ENCODE data around the gene HSPA12B. TPM values are rescaled to one million over a fixed set of nuclear protein-coding genes. Genes with fewer than 3 reads are reported as not detected.

HSPA12B gene
- total RNA-seq, 1 donor from 2014 or later: not detected

DNA sequence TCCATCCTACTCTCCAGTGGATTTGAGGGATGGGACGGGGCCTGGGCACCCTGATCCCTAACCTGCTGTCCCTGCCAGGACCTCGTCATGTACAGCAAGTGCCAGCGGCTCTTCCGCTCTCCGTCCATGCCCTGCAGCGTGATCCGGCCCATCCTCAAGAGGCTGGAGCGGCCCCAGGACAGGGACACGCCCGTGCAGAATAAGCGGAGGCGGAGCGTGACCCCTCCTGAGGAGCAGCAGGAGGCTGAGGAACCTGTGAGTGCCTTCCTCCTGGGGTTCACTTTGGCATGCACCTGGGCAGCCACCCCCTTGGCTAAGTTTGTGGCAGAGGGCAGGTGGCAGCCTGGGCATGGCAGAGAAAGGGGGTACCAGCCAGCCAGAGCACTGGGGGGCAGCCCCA is 69.4 kb downstream of the HSPA12B start:
- peaks cover 66% of the 10 kb centered on the region for H3K36me3 Mint-ChIP-seq (ENCODE audit: unreplicated experiment)
- TF ChIP-seq, protein P1, sequence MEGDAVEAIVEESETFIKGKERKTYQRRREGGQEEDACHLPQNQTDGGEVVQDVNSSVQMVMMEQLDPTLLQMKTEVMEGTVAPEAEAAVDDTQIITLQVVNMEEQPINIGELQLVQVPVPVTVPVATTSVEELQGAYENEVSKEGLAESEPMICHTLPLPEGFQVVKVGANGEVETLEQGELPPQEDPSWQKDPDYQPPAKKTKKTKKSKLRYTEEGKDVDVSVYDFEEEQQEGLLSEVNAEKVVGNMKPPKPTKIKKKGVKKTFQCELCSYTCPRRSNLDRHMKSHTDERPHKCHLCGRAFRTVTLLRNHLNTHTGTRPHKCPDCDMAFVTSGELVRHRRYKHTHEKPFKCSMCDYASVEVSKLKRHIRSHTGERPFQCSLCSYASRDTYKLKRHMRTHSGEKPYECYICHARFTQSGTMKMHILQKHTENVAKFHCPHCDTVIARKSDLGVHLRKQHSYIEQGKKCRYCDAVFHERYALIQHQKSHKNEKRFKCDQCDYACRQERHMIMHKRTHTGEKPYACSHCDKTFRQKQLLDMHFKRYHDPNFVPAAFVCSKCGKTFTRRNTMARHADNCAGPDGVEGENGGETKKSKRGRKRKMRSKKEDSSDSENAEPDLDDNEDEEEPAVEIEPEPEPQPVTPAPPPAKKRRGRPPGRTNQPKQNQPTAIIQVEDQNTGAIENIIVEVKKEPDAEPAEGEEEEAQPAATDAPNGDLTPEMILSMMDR (IDR thresholded peaks at IDR 0.05): no peak
- peak overlapping the region; percentile 83 for H3K27ac Mint-ChIP-seq (ENCODE audit: unreplicated experiment)
- no peaks in the 10 kb centered on the region for H3K9me3 Mint-ChIP-seq (ENCODE audit: unreplicated experiment)
- no peak overlapping the region for H3K4me3 Mint-ChIP-seq (ENCODE audit: unreplicated experiment)
- H3K27me3 Mint-ChIP-seq (ENCODE audit: unreplicated experiment): no peaks in the 10 kb centered on the region
- peaks cover 92% of the 10 kb centered on the region for H3K4me1 Mint-ChIP-seq (ENCODE audit: unreplicated experiment)
- DNase-seq (ENCODE audit: extremely low spot score, unreplicated experiment): no peak

Other genes with a start within 250 kb of the HSPA12B start
- gene GFRA4, start 69.3 kb upstream of the HSPA12B start, total RNA-seq: not detected in 2 replicates
- gene ADAM33, start 50.7 kb upstream of the HSPA12B start, total RNA-seq: 32.0 and 34.7 TPM in 2 replicates
- gene SIGLEC1, start 20.1 kb upstream of the HSPA12B start, total RNA-seq: 0.21 TPM in 2 replicates
- gene ADISSP, start 35.1 kb downstream of the HSPA12B start, total RNA-seq: 24.3 and 25.2 TPM in 2 replicates
- 0.24 TPM in 1 of 2 replicates, not detected in the other for gene SPEF1, start 48.8 kb downstream of the HSPA12B start, total RNA-seq
- gene CENPB, start 54.1 kb downstream of the HSPA12B start, total RNA-seq: 87.7 and 92.2 TPM in 2 replicates
- gene CDC25B, start 63.6 kb downstream of the HSPA12B start, total RNA-seq: 193 and 197 TPM in 2 replicates
- 22.8 and 24.3 TPM in 2 replicates for gene AP5S1, start 87.9 kb downstream of the HSPA12B start, total RNA-seq
- gene MAVS, start 114.1 kb downstream of the HSPA12B start, total RNA-seq: 47.0 and 49.7 TPM in 2 replicates
- 41.9 and 54.2 TPM in 2 replicates for gene PANK2, start 156.7 kb downstream of the HSPA12B start, total RNA-seq

Data from osteocyte (in vitro differentiated cells).